ENCODE measurements around the gene SNIP1. TPM values are rescaled to one million over a fixed set of nuclear protein-coding genes. Genes with fewer than 3 reads are reported as not detected.

Gene SNIP1
- total RNA-seq, 1 experiment from 2014 or later = 18.3 TPM

- CTCF ChIA-PET = no interaction called here
- no peak overlapping the region for H3K4me3 ChIP-seq (ENCODE audit: low read depth, low read length, poor library complexity, severe bottlenecking)
- no peaks in the 10 kb centered on the region for H3K27me3 ChIP-seq (replicated peaks; ENCODE audit: insufficient read depth, low read depth, low read length, poor library complexity)
- TF ChIP-seq CTCF (conservative IDR thresholded peaks at IDR 0.05; ENCODE audit: low read depth, low read length) (no peak), EZH2 (IDR thresholded peaks at IDR 0.05; ENCODE audit: borderline replicate concordance, low read depth, low read length, poor library complexity, severe bottlenecking) (no peak)
- H3K9me3 ChIP-seq (ENCODE audit: low read depth, low read length, poor library complexity, severe bottlenecking) = no peaks in the 10 kb centered on the region
- POLR2A ChIA-PET (ENCODE audit: low non-redundant PET) = no interaction called here
- no peak overlapping the region for H3K27ac ChIP-seq (ENCODE audit: low read depth, low read length, poor library complexity, severe bottlenecking)
- BruUV-seq (replicated peaks) = no TSS peak
- H3K36me3 ChIP-seq (ENCODE audit: insufficient read depth, low read length, poor library complexity, severe bottlenecking) = peaks cover 68% of the 10 kb centered on the region
- no peak for DNase-seq (ENCODE audit: low spot score)
- no peaks in the 10 kb centered on the region for H3K4me1 ChIP-seq (ENCODE audit: insufficient read depth, low read length, poor library complexity, severe bottlenecking)
- intact Hi-C loops (cut with micrococcal nuclease; ENCODE audit: unreplicated experiment) = no loop called here
Observed at GRCh38 chr1:37567023-37567422, 12.9 kb upstream of the SNIP1 start.

- intact Hi-C loops (cut with micrococcal nuclease; ENCODE audit: unreplicated experiment) = no loop called here
- no peak for DNase-seq (ENCODE audit: low spot score)
- POLR2A ChIA-PET (ENCODE audit: low non-redundant PET) = no interaction called here
Observed at GRCh38 chr1:37564892-37565291, 10.8 kb upstream of the SNIP1 start.

GRCh38 chr1:37562984-37563383 lies 8.9 kb upstream of the SNIP1 start:
- DNase-seq (ENCODE audit: low spot score) = no peak
- Histone ChIP-seq H3K27ac (ENCODE audit: low read depth, low read length, poor library complexity, severe bottlenecking) (no peak overlapping the region), H3K36me3 (ENCODE audit: insufficient read depth, low read length, poor library complexity, severe bottlenecking) (peaks cover 37% of the 10 kb centered on the region), H3K4me1 (ENCODE audit: insufficient read depth, low read length, poor library complexity, severe bottlenecking) (no peaks in the 10 kb centered on the region), H3K4me3 (ENCODE audit: low read depth, low read length, poor library complexity, severe bottlenecking) (no peak overlapping the region), H3K27me3 (replicated peaks; ENCODE audit: insufficient read depth, low read depth, low read length, poor library complexity) (no peaks in the 10 kb centered on the region), H3K9me3 (ENCODE audit: low read depth, low read length, poor library complexity, severe bottlenecking) (no peaks in the 10 kb centered on the region)
- ChIA-PET CTCF (no interaction called here), POLR2A (ENCODE audit: low non-redundant PET) (no interaction called here)
- BruUV-seq (replicated peaks) = no TSS peak
- intact Hi-C loops (cut with micrococcal nuclease; ENCODE audit: unreplicated experiment) = no loop called here
- TF ChIP-seq CTCF (conservative IDR thresholded peaks at IDR 0.05; ENCODE audit: low read depth, low read length) = no peak
- TF ChIP-seq EZH2 (IDR thresholded peaks at IDR 0.05; ENCODE audit: borderline replicate concordance, low read depth, low read length, poor library complexity, severe bottlenecking) = no peak

More at GRCh38 chr1:37564892-37565291, 10.8 kb upstream of the SNIP1 start:
- Histone ChIP-seq H3K27ac (ENCODE audit: low read depth, low read length, poor library complexity, severe bottlenecking) (no peak overlapping the region), H3K4me3 (ENCODE audit: low read depth, low read length, poor library complexity, severe bottlenecking) (no peak overlapping the region), H3K4me1 (ENCODE audit: insufficient read depth, low read length, poor library complexity, severe bottlenecking) (no peaks in the 10 kb centered on the region), H3K9me3 (ENCODE audit: low read depth, low read length, poor library complexity, severe bottlenecking) (no peaks in the 10 kb centered on the region), H3K27me3 (replicated peaks; ENCODE audit: insufficient read depth, low read depth, low read length, poor library complexity) (no peaks in the 10 kb centered on the region), H3K36me3 (ENCODE audit: insufficient read depth, low read length, poor library complexity, severe bottlenecking) (peaks cover 56% of the 10 kb centered on the region)
- no TSS peak for BruUV-seq (replicated peaks)
- CTCF ChIA-PET = no interaction called here
- no peak for TF ChIP-seq EZH2 (IDR thresholded peaks at IDR 0.05; ENCODE audit: borderline replicate concordance, low read depth, low read length, poor library complexity, severe bottlenecking)
- TF ChIP-seq CTCF (conservative IDR thresholded peaks at IDR 0.05; ENCODE audit: low read depth, low read length) = no peak

Measured in A673 (cell line).